Amygdala (tissue), 56 donors: ENCODE data around the gene CEP85L.

Source experiments
- DNase-seq, 56 donors: peaks; one replicate each; lab custom pipeline; 2025; lab: John Stamatoyannopoulos, UW

The CEP85L gene

GRCh38 chr6:118586746-118587485 is 64.5 kb downstream of the CEP85L start:
- no peak for DNase-seq

DNA sequence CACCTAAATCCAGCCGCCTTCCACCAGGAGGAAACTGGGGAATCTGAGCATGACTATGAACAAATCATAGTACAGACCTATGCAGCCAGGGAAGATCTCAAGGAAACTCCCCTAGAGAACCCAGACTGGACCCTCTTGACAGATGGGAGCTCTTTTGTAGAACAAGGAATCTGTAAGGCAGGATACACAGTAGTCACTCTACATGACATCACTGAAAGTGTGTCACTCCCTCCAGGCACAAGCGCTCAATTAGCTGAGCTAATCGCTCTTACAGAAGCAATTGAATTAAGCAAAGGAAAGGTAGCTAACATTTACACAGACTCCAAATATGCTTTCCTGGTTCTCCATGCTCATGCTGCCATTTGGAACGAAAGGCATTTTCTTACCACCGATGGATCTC is 66.5 kb downstream of the CEP85L start:
- DNase-seq: no peak

DNA sequence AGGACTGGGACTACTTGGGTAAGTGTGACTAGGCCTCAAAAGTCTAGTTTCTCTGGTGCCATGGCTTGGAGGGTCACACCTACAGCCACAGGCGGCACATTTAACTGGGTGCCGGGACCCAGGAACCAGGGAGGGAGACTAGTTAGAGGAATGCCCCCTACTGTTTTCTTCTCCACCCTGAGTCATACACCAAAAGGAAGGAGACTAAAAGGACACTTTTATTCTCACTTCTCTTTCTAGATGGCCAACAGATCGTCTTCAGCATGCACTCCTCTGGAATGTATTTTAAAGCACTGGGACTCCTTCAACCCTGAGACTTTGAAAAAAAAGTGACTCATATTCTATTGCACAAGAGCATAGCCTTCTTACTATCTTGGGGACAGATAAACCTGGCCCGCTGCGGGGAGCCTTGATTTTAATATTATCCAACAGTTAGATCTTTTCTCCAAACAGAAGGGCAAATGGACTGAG is 69.9 kb downstream of the CEP85L start:
- no peak for DNase-seq

- peak in 15 of 56 donors; percentile 1 to 32 (median 13) for DNase-seq
These were observed 70.6 kb downstream of the CEP85L start for GRCh38 chr6:118580585-118581419.

GRCh38 chr6:118579786-118580185 is 71.6 kb downstream of the CEP85L start:
- no peak for DNase-seq

DNA sequence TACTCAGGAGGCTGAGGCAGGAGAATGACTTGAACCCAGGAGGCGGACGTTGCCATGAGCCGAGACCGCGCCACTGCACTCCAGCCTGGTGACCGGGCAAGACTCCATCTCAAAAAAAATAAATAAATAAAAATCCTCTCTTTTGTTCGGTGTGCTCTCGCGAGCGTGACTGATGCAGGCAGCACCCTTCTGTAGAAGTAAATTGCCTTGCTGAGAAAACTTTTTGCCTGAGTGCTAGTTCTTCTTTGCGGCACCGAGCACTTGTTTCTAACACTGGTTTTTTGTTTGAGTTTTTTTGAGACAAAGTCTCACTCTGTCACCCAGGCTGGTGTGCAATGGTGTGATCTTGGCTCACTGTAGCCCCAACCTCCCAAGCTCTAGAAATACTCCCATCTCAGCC is 72.8 kb downstream of the CEP85L start:
- DNase-seq: no peak

GRCh38 chr6:118577972-118578371 is 73.4 kb downstream of the CEP85L start:
- DNase-seq: no peak

DNA sequence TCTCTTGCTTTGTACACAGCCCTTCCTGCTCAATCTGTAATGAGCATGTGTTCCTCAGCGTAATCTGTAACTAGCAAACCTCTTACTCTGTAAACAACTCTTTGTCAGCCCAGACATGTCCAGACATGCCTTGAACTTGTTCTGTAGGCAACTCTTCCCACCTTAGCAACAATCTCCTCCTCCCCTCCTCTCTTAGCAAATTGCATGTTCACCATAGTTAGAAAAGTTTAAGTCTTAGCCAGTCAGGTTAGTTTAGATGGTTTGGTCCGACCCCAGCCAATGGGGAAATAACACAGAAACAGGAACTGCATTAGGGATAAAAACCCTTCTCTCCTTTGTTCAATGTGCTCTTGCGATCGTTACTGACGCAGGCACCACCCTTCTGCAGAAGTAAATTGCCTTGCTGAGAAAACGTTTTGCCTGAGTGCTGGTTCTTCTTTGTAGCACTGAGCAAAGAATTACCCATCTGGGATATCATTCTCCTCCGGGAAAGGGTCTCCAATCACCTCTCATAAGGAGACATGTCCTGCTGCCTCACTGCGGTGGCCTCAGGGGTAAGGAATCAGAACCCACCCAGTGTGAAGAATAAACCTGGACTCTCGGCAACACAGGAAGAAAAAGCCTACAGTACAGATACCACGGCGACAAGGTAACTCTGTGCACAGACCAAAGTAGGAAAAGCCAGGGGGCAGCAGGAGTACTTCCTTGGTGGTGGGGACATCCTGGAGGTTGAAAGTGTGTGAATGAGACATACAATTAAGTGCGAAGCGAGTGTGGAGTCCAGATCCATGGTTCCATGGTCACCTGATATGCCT is 77.1 kb downstream of the CEP85L start:
- no peak for DNase-seq

DNA sequence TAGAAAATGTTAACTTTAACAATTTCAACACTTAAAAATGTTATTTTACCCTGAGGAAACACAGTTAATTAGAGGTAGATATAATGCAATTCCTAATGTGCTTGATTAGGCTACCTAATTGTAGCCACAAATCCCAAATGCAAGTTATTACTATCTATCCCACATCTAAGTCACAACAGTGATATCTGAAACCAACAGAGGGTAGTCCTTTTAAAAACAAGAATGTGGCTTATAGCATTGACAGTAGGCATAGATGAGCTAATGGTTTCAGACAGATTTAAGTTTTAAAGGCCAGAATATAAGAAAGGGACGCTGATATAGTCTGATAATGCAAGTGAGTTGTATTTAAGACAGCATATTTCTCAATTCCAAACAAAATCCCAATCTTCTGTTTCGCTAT is 80.3 kb downstream of the CEP85L start:
- no peak for DNase-seq

- no peak for DNase-seq
These were observed 81.9 kb downstream of the CEP85L start for GRCh38 chr6:118569498-118569897.

DNA sequence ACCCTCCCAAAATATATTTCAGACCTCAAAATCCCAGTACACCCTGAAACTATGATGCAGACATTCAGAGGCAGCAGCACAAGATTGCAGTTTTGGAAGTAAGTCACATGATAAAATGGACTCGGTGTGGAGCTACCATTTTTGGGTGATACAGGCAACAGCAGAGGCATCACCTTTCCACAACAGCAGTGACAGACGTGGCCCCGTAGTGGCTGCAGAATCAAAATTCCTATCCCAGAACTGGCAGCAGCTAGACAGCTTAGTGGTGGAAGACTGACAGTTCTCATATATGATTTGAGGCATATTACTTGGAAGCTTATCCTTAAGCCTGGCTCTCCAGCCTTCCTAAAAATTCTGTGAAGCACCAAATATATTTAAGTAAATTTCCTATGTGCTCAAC is 83.4 kb downstream of the CEP85L start:
- DNase-seq: no peak

GRCh38 chr6:118565311-118565960 is 86.0 kb downstream of the CEP85L start:
- no peak for DNase-seq

GRCh38 chr6:118562959-118563358 is 88.4 kb downstream of the CEP85L start:
- DNase-seq: no peak

DNA sequence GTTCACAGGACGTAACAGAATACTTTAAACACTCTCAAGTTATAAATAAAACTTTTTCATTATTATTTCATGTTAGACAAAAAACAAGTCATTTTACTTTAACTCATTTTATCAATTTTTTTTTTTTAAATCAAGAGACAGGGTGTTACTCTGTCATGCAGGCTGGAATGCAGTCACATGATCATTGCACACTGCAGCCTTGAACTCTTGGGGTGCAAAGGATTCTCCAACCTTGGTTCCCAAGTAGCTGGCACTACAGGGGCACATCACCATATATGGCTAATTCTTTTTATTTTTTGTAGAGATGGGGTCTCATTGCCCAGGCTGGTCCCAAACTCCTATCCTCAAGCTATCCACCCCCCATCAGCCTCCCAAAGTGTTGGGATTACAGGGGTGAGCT is 89.1 kb downstream of the CEP85L start:
- DNase-seq: no peak

GRCh38 chr6:118559659-118560058 is 91.7 kb downstream of the CEP85L start:
- no peak for DNase-seq

DNA sequence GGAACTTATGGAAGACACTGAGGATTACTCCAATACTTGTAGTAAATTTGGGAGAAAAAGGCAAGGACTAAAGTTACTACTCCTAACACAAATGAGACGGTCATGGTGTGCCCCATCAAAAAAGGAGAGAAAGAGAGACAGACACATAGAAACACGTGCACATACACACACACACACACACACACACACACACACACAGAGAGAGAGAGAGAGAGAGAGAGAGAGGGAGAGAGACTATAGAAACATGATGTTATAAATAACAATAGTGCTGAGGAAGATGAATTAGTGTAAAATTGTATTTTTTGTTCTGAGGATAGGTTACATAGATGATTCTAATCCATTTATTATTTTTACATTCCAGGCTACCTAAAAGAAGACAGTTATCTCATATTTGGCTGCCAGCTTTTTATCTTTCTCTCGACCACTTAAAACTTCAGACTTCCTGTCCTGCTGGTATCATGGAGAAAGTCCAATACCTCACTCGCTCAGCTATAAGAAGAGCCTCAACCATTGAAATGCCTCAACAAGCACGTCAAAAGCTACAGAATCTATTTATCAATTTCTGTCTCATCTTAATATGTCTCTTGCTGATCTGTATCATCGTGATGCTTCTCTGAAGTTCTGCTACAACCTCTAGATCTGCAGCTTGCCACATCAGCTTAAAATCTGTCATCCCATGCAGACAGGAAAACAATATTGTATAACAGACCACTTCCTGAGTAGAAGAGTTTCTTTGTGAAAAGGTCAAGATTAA is 92.8 kb downstream of the CEP85L start:
- no peak for DNase-seq

GRCh38 chr6:118554698-118555097 is 96.7 kb downstream of the CEP85L start:
- DNase-seq: no peak

GRCh38 chr6:118553132-118553531 is 98.3 kb downstream of the CEP85L start:
- DNase-seq: no peak
